ENCODE data around the gene RAB3A.

Gene RAB3A

DNA sequence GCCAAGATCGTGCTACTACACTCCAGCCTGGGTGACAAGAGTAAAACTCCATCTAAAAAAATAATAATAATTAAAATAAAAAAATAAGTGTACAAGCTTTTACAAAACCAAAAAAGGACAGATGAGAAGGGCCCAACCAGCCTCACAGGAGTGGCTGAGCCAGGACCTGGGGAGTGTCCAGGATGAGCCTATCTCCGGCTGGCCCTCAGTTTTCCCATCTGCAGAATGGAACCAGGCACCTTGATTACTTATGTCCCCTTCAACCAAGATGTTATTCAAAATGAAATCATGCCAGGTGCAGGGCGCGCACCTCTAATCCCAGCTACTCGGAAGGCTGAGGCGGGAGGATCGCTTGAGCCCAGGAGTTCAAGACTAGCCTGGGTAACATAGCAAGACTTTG lies 39.8 kb downstream of the RAB3A start:
- no peaks in the 10 kb centered on the region for H3F3A ChIP-seq (ENCODE audit: low read depth)
- no peak overlapping the region for H3K4me3 ChIP-seq (ENCODE audit: low read length, poor library complexity, severe bottlenecking)
- no peaks in the 10 kb centered on the region for H4K20me1 ChIP-seq (ENCODE audit: insufficient read depth, low read length, poor library complexity, severe bottlenecking)
- peaks cover 14% of the 10 kb centered on the region; the same call in 1 of the 2 replicates for H3K36me3 ChIP-seq (ENCODE audit: insufficient read depth, low read length)
- no peaks in the 10 kb centered on the region for H3K27me3 ChIP-seq (ENCODE audit: insufficient read depth, low read length, poor library complexity, severe bottlenecking)
- TF ChIP-seq EZH2phosphoT487 (IDR thresholded peaks at IDR 0.05; ENCODE audit: borderline replicate concordance) = no peak
- TF ChIP-seq, protein P1, sequence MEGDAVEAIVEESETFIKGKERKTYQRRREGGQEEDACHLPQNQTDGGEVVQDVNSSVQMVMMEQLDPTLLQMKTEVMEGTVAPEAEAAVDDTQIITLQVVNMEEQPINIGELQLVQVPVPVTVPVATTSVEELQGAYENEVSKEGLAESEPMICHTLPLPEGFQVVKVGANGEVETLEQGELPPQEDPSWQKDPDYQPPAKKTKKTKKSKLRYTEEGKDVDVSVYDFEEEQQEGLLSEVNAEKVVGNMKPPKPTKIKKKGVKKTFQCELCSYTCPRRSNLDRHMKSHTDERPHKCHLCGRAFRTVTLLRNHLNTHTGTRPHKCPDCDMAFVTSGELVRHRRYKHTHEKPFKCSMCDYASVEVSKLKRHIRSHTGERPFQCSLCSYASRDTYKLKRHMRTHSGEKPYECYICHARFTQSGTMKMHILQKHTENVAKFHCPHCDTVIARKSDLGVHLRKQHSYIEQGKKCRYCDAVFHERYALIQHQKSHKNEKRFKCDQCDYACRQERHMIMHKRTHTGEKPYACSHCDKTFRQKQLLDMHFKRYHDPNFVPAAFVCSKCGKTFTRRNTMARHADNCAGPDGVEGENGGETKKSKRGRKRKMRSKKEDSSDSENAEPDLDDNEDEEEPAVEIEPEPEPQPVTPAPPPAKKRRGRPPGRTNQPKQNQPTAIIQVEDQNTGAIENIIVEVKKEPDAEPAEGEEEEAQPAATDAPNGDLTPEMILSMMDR (conservative IDR thresholded peaks at IDR 0.05; ENCODE audit: low read length) = no peak
- no peaks in the 10 kb centered on the region for H3K4me1 ChIP-seq (ENCODE audit: insufficient read depth, low read length, poor library complexity, severe bottlenecking)
- no peak overlapping the region for H2AFZ ChIP-seq (ENCODE audit: low read length)
- no peak overlapping the region for H3K9ac ChIP-seq (ENCODE audit: low read depth, low read length, poor library complexity, severe bottlenecking)
- no peaks in the 10 kb centered on the region for H3K9me2 ChIP-seq (replicated peaks; ENCODE audit: low read depth, low read length)
- no peaks in the 10 kb centered on the region for H3K79me2 ChIP-seq (ENCODE audit: insufficient read depth, low read length)
- H3K9me3 ChIP-seq (ENCODE audit: insufficient read depth, low read depth, low read length) = no peaks in the 10 kb centered on the region
- H3K4me2 ChIP-seq (ENCODE audit: low read depth, low read length, poor library complexity, severe bottlenecking) = no peak overlapping the region

DNA sequence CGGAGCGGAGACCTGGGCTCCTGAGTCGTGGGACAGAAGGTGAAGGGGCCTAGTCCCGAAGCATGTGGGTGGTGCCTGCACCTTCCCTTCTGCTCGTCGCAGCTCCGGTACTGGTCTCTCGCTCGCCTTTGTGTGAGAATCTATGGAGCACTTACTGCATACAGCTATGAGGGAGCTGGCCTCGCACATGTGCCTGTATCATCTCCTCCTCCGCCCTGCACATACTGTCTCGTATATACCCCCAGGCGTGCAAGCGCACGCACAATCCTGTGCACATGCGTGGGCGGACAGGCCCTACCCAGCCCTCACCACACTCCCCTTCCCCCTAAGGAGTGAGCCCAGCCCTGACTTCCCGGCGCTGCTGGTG lies 42.2 kb downstream of the RAB3A start:
- Histone ChIP-seq H3K9me2 (replicated peaks; ENCODE audit: low read depth, low read length) (no peaks in the 10 kb centered on the region), H3F3A (ENCODE audit: low read depth) (no peaks in the 10 kb centered on the region), H3K27me3 (ENCODE audit: insufficient read depth, low read length, poor library complexity, severe bottlenecking) (no peaks in the 10 kb centered on the region), H3K9me3 (ENCODE audit: insufficient read depth, low read depth, low read length) (no peaks in the 10 kb centered on the region), H3K9ac (ENCODE audit: low read depth, low read length, poor library complexity, severe bottlenecking) (no peak overlapping the region), H2AFZ (ENCODE audit: low read length) (no peak overlapping the region), H3K36me3 (ENCODE audit: insufficient read depth, low read length) (peaks cover 14% of the 10 kb centered on the region; the same call in 1 of the 2 replicates), H3K79me2 (ENCODE audit: insufficient read depth, low read length) (no peaks in the 10 kb centered on the region), H3K4me2 (ENCODE audit: low read depth, low read length, poor library complexity, severe bottlenecking) (peak overlapping the region; percentile 14), H4K20me1 (ENCODE audit: insufficient read depth, low read length, poor library complexity, severe bottlenecking) (no peaks in the 10 kb centered on the region), H3K4me1 (ENCODE audit: insufficient read depth, low read length, poor library complexity, severe bottlenecking) (peaks cover 5% of the 10 kb centered on the region), H3K4me3 (ENCODE audit: low read length, poor library complexity, severe bottlenecking) (no peak overlapping the region)
- TF ChIP-seq, protein P1 (conservative IDR thresholded peaks at IDR 0.05; ENCODE audit: low read length) = no peak
- no peak for TF ChIP-seq EZH2phosphoT487 (IDR thresholded peaks at IDR 0.05; ENCODE audit: borderline replicate concordance)

- peak overlapping the region; percentile 78 for H3K4me2 ChIP-seq (ENCODE audit: low read depth, low read length, poor library complexity, severe bottlenecking)
- TF ChIP-seq, protein P1 (conservative IDR thresholded peaks at IDR 0.05; ENCODE audit: low read length) = peak; percentile 32
- no peak for TF ChIP-seq EZH2phosphoT487 (IDR thresholded peaks at IDR 0.05; ENCODE audit: borderline replicate concordance)
- no peaks in the 10 kb centered on the region for H4K20me1 ChIP-seq (ENCODE audit: insufficient read depth, low read length, poor library complexity, severe bottlenecking)
- H2AFZ ChIP-seq (ENCODE audit: low read length) = peak overlapping the region; percentile 33; the same call in 1 of the 2 replicates
- no peaks in the 10 kb centered on the region for H3K9me3 ChIP-seq (ENCODE audit: insufficient read depth, low read depth, low read length)
- H3K36me3 ChIP-seq (ENCODE audit: insufficient read depth, low read length) = peaks cover 14% of the 10 kb centered on the region; the same call in 1 of the 2 replicates
- peaks cover 9% of the 10 kb centered on the region for H3K4me1 ChIP-seq (ENCODE audit: insufficient read depth, low read length, poor library complexity, severe bottlenecking)
- peaks cover 1% of the 10 kb centered on the region; the same call in 1 of the 2 replicates for H3K79me2 ChIP-seq (ENCODE audit: insufficient read depth, low read length)
- H3K9me2 ChIP-seq (replicated peaks; ENCODE audit: low read depth, low read length) = no peaks in the 10 kb centered on the region
- H3K4me3 ChIP-seq (ENCODE audit: low read length, poor library complexity, severe bottlenecking) = peak overlapping the region; percentile 69
- no peaks in the 10 kb centered on the region for H3F3A ChIP-seq (ENCODE audit: low read depth)
- H3K9ac ChIP-seq (ENCODE audit: low read depth, low read length, poor library complexity, severe bottlenecking) = peak overlapping the region; percentile 74
- H3K27me3 ChIP-seq (ENCODE audit: insufficient read depth, low read length, poor library complexity, severe bottlenecking) = no peaks in the 10 kb centered on the region
Measured at GRCh38 chr19:18160971-18161635, 42.7 kb downstream of the RAB3A start.
